GM12874 (cell line): ENCODE results near the gene MPG.

Experiments
- TF ChIP-seq, protein P1 (sequence below): IDR thresholded peaks from 2 replicates; pipeline ENCODE4 v1.5.1; 2011; ENCODE audit warnings: low read depth, mild to moderate bottlenecking, control low read depth, low read length, moderate library complexity; ENCODE audit not compliant: insufficient read depth

Gene MPG

DNA sequence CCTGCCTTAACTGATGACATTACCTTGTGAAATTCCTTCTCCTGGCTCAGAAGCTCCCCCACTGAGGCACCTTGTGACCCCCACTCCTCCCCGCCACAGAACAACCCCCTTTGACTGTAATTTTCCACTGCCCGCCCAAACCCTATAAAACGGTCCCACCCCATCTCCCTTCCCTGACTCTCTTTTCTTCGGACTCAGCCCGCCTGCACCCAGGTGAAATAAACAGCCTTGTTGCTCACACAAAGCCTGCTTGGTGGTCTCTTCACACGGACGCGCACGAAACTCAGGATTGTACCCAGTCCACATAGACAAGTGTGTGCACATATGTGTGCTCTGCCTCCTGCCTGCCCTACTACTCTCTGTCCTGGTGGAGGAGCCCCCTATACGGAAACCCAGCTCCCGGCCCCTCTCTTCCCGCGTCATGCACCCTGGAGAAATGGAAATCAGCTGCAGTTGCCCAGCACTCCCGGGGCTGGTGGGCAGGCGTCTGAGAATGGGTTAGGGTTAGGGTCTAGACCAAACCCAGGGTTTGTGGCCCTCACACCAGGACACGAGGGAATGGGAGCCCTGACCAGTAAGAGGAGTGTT is 3.2 kb upstream of the MPG start:
- TF ChIP-seq, protein P1, sequence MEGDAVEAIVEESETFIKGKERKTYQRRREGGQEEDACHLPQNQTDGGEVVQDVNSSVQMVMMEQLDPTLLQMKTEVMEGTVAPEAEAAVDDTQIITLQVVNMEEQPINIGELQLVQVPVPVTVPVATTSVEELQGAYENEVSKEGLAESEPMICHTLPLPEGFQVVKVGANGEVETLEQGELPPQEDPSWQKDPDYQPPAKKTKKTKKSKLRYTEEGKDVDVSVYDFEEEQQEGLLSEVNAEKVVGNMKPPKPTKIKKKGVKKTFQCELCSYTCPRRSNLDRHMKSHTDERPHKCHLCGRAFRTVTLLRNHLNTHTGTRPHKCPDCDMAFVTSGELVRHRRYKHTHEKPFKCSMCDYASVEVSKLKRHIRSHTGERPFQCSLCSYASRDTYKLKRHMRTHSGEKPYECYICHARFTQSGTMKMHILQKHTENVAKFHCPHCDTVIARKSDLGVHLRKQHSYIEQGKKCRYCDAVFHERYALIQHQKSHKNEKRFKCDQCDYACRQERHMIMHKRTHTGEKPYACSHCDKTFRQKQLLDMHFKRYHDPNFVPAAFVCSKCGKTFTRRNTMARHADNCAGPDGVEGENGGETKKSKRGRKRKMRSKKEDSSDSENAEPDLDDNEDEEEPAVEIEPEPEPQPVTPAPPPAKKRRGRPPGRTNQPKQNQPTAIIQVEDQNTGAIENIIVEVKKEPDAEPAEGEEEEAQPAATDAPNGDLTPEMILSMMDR, result no peak

DNA sequence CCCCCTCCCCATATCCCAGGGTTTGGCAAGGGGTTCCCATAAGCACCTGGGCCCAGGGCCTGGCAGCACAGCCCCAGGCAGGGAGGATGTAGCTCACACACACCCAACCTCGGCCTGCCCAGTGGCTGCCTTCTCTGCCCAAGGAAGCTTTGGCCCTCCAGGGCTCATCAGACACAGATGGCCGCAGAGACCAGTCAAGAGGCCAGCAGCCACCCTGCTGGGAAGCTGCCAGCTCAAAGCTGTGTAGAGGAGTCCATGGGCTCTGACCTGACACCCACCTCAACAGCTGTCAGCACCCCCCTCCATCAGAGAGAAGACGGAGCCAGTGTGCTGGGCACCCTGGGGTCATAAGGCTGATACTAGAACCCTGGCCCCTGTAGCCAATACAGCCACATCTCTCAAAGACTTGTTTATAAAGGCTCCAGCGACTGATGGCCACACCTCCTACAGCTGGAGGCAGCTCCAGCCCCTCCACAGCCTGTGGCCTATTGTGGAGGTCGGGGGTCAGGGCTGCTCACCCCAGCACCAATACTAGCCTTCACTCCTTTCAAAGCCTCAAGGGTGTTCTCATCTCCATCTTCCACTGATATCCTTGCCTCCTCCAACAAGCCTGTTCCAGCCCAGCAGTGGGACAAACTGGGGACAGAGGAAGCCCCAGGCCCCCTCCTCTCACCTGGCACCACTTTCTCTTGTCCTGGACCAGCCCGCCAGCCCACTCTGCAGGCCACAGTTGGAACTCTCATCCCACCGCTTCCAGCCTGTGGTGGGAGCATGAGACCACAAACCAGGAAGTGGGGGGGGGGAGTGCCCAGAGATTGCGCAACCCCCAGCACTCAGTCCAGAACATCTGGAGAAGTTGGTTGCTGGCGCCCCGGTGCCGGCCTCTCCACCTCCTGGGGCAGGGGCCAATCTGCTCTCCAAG is 2.2 kb upstream of the MPG start:
- TF ChIP-seq, protein P1, result no peak

DNA sequence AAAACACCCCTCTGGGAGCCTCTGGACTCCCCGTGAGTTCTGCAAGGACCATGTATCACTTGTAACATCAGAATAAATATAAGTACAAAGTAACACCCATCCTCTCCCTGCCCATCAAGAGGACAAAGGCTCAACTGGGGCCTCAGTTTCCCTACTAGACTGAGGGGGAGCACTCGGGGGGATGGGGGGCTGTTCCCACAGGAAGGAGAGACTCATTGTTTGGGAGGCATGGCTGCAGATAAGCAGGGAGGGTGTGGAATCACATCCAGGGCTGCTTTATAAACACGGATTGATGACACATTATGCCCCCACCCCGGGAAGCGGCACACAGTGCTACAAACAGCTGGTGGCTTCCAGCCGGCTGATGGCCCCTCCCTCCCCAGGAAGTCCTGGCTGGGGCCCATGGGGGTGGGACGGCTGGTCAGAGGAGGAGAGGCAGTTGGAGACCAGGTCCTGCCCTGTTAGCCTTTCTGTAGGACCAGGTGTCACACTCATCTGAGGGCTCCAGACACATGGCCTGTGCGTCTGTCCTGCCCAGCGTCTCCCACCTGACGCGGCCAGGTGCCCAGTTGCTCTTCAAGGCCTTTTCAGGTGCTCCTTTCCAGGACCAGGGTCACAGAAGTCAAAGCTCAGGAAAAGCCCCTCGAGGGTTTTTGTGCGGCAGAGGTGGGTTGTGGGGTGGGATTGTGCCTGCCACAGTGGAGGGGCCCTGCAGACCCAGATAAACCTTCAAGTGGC is 1.3 kb upstream of the MPG start:
- TF ChIP-seq, protein P1, result no peak

DNA sequence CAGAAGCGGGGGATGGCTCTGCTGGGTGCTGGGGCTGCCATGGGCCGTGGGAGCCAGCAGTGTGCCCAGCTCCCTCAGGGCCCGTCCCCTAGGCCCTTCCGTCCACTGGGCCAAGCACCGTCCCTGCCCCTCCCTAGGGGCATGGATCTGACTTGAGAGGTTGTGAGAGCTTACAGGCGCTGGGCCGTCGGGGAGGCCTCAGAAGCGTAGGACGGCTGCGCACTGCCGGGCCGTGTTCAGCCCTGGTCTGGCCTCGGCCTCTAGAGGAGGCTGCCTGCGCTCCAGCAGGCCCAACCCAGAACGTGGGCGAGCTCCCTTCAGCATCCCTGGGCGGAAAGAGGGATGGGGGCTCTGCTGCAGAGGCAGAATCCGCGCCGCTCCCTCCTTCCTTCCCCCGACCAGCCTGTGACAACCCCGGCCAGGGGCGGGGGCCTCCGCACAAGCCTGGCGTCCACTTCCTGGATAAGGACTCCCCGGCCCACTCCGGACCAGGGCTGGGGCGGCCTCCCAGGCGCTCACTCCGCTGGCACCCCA is 685 bp upstream of the MPG start:
- TF ChIP-seq, protein P1, result no peak

DNA sequence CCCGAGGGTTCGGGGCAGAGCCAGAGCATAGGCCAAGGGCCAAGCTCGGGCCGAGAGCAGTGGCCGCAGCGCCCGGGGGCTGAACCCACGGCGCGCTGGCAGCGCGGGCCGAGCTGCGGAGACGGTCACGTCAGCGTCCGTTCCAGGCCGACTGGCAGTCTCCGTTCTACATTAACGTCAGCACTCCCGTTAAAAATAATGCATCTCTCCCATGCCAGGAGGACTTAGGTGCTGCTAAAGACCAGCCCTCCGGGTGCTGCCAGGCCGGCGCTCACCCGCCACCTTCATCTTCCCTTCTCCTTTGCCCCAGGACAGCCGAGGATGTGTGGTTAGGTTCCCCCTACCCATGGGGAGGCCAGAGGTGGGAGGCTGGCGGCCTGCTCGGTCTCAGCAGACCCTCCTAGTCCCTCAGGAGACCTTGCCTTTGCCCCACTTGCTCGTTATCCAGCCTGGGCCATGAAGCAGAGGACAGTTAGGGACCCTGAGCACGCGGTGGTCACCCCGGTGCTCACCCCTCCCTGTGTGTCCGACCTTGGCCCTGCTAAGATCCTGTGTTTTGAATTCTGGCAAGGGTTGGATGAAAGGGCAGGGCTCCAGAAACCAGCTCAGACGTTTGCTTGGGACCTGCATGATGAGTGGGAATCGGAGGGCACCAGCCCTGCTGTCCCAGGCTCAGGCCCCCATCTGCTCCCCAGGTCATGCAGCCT is 572 bp downstream of the MPG start:
- TF ChIP-seq, protein P1, result no peak

DNA sequence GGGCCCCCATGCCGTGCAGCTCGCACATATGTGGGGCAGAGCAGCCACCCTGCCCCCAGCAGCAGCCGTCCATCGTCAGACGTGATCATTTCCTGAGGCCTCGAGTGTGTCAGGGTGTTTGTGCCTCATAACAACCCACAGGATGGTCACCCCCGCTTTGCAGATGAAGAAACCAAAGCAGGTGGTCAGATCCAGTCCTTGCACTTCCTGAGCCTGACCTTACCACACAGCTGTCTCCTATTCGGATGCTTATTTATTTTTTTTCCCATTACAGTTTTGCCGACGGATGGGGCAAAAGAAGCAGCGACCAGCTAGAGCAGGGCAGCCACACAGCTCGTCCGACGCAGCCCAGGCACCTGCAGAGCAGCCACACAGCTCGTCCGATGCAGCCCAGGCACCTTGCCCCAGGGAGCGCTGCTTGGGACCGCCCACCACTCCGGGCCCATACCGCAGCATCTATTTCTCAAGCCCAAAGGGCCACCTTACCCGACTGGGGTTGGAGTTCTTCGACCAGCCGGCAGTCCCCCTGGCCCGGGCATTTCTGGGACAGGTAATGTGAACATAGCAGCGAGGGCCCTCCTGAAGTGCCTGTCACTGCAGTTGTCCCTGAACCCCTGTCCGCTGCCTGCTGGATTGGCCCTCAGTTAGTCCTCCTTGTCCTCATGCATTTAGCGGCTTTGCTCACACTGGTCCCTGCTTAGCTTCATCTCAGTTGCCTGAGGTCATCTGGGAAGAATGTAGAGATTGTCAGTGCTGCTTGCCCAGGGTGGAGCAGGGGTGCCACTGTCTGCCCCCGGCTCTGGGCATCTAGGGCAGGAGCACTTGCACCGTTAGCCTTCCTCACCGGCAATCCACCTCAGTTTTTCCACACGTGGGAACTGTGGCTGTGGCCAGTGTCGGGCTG is 1.4 kb downstream of the MPG start:
- TF ChIP-seq, protein P1, result no peak
